ENCODE measurements around the gene GNAQ.

DNA sequence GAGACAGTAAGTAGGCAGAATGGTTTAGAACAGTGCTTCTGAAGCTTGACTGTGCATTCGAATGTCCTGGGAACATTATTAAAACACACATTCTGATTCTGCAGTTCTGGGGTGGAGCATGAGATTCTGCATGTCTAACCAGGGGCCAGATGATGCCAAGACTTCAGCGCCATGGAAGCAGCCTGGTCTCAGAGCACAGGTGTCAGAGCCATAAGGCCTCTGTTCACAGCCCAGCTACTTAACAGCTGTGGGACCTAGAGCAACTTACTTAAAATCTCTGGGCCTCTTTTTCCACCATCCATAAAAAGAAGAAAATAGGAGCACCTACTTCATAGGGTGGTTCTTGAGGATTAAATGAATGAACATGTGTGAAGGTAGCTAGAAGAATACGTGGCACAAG, 84.0 kb downstream of the GNAQ start:
- TF ChIP-seq, protein P1, sequence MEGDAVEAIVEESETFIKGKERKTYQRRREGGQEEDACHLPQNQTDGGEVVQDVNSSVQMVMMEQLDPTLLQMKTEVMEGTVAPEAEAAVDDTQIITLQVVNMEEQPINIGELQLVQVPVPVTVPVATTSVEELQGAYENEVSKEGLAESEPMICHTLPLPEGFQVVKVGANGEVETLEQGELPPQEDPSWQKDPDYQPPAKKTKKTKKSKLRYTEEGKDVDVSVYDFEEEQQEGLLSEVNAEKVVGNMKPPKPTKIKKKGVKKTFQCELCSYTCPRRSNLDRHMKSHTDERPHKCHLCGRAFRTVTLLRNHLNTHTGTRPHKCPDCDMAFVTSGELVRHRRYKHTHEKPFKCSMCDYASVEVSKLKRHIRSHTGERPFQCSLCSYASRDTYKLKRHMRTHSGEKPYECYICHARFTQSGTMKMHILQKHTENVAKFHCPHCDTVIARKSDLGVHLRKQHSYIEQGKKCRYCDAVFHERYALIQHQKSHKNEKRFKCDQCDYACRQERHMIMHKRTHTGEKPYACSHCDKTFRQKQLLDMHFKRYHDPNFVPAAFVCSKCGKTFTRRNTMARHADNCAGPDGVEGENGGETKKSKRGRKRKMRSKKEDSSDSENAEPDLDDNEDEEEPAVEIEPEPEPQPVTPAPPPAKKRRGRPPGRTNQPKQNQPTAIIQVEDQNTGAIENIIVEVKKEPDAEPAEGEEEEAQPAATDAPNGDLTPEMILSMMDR (IDR thresholded peaks at IDR 0.05; ENCODE audit: borderline replicate concordance, extremely low read depth, low read length, poor library complexity, severe bottlenecking), result no peak
- no peak for TF ChIP-seq EZH2 (IDR thresholded peaks at IDR 0.05; ENCODE audit: borderline replicate concordance, low read depth, low read length, severe bottlenecking)

Data from DND-41 (cell line).